IPS-20b (cell line): ENCODE results near the gene ICE2.

Source experiments
- H3K27ac ChIP-seq: one replicate; pipeline ENCODE4 v1.5.1; 2013; ENCODE audit warnings: low read length
- H3K27me3 ChIP-seq: 2 replicates; pipeline ENCODE4 v1.6.1; 2013; ENCODE audit warnings: mild to moderate bottlenecking, low read length, inconsistent platforms; ENCODE audit not compliant: insufficient read depth
- H3K36me3 ChIP-seq: 2 replicates; pipeline ENCODE4 v1.6.1; 2013; ENCODE audit warnings: low read depth, mild to moderate bottlenecking, inconsistent platforms, low read length, moderate library complexity; ENCODE audit not compliant: insufficient read depth
- H3K4me1 ChIP-seq: 2 replicates; pipeline ENCODE4 v1.6.1; 2013; ENCODE audit warnings: mild to moderate bottlenecking, control low read depth, inconsistent platforms, low read length, moderate library complexity; ENCODE audit not compliant: insufficient read depth
- H3K4me3 ChIP-seq: 2 replicates; pipeline ENCODE4 v1.5.1; 2013; ENCODE audit warnings: mild to moderate bottlenecking, low read length, inconsistent platforms
- H3K9ac ChIP-seq: 2 replicates; pipeline ENCODE4 v1.6.1; 2013; ENCODE audit warnings: low read depth, mild to moderate bottlenecking, inconsistent platforms, low read length, moderate library complexity
- H3K9me3 ChIP-seq: 2 replicates; pipeline ENCODE4 v1.6.1; 2013; ENCODE audit warnings: mild to moderate bottlenecking, low read depth, low read length, inconsistent platforms; ENCODE audit not compliant: insufficient read depth

The ICE2 gene

GRCh38 chr15:60485365-60486055 is 6.6 kb upstream of the ICE2 start:
- no peak overlapping the region for H3K9ac ChIP-seq

GRCh38 chr15:60483042-60483441 is 4.1 kb upstream of the ICE2 start:
- no peaks in the 10 kb centered on the region for H3K36me3 ChIP-seq
- H3K4me1 ChIP-seq: peaks cover 8% of the 10 kb centered on the region
- H3K9me3 ChIP-seq: no peaks in the 10 kb centered on the region
- H3K27me3 ChIP-seq: no peaks in the 10 kb centered on the region
- no peak overlapping the region for H3K9ac ChIP-seq
- no peak overlapping the region for H3K27ac ChIP-seq
- H3K4me3 ChIP-seq: no peak overlapping the region

More at GRCh38 chr15:60485365-60486055, 6.6 kb upstream of the ICE2 start:
- Histone ChIP-seq H3K4me1 (no peaks in the 10 kb centered on the region), H3K27me3 (no peaks in the 10 kb centered on the region), H3K4me3 (no peak overlapping the region), H3K9me3 (no peaks in the 10 kb centered on the region), H3K36me3 (no peaks in the 10 kb centered on the region), H3K27ac (no peak overlapping the region)

- no peak overlapping the region for H3K4me3 ChIP-seq
- H3K27ac ChIP-seq: no peak overlapping the region
- no peaks in the 10 kb centered on the region for H3K9me3 ChIP-seq
- no peaks in the 10 kb centered on the region for H3K27me3 ChIP-seq
- no peak overlapping the region for H3K9ac ChIP-seq
- H3K4me1 ChIP-seq: peaks cover 17% of the 10 kb centered on the region
- H3K36me3 ChIP-seq: peaks cover 10% of the 10 kb centered on the region; the same call in 1 of the 2 replicates
Observed at GRCh38 chr15:60480888-60481287, 1.9 kb upstream of the ICE2 start.

GRCh38 chr15:60480149-60480548 is 1.2 kb upstream of the ICE2 start:
- Histone ChIP-seq H3K27me3 (no peaks in the 10 kb centered on the region), H3K9ac (peak overlapping the region; percentile 97; the same call in 1 of the 2 replicates), H3K36me3 (peaks cover 17% of the 10 kb centered on the region; the same call in 1 of the 2 replicates), H3K9me3 (no peaks in the 10 kb centered on the region), H3K27ac (no peak overlapping the region), H3K4me3 (peak overlapping the region; percentile 80), H3K4me1 (peaks cover 17% of the 10 kb centered on the region)

- H3K9ac ChIP-seq: peak overlapping the region; percentile 97; the same call in 1 of the 2 replicates
- H3K27ac ChIP-seq: peak overlapping the region; percentile 79
- peaks cover 17% of the 10 kb centered on the region for H3K4me1 ChIP-seq
- no peaks in the 10 kb centered on the region for H3K9me3 ChIP-seq
- H3K36me3 ChIP-seq: peaks cover 23% of the 10 kb centered on the region
- H3K4me3 ChIP-seq: peak overlapping the region; percentile 80
- H3K27me3 ChIP-seq: no peaks in the 10 kb centered on the region
Observed at GRCh38 chr15:60479361-60480110, 594 bp upstream of the ICE2 start.

- no peaks in the 10 kb centered on the region for H3K9me3 ChIP-seq
- H3K27ac ChIP-seq: peak overlapping the region; percentile 54
- H3K4me3 ChIP-seq: peak overlapping the region; percentile 80
- peak overlapping the region; percentile 97 for H3K9ac ChIP-seq
- peaks cover 17% of the 10 kb centered on the region for H3K4me1 ChIP-seq
- peaks cover 38% of the 10 kb centered on the region for H3K36me3 ChIP-seq
- no peaks in the 10 kb centered on the region for H3K27me3 ChIP-seq
Observed at GRCh38 chr15:60477916-60478565, 901 bp downstream of the ICE2 start.

- H3K36me3 ChIP-seq: peaks cover 45% of the 10 kb centered on the region
Observed at GRCh38 chr15:60477164-60477563, 1.8 kb downstream of the ICE2 start.

GRCh38 chr15:60476713-60477112 is 2.2 kb downstream of the ICE2 start:
- H3K36me3 ChIP-seq: peaks cover 45% of the 10 kb centered on the region
- H3K27ac ChIP-seq: no peak overlapping the region
- H3K9ac ChIP-seq: no peak overlapping the region
- no peaks in the 10 kb centered on the region for H3K27me3 ChIP-seq
- H3K4me3 ChIP-seq: no peak overlapping the region
- peaks cover 17% of the 10 kb centered on the region for H3K4me1 ChIP-seq
- no peaks in the 10 kb centered on the region for H3K9me3 ChIP-seq

More at GRCh38 chr15:60477164-60477563, 1.8 kb downstream of the ICE2 start:
- no peak overlapping the region for H3K27ac ChIP-seq
- no peak overlapping the region for H3K9ac ChIP-seq
- H3K9me3 ChIP-seq: no peaks in the 10 kb centered on the region
- H3K4me1 ChIP-seq: peaks cover 17% of the 10 kb centered on the region
- no peak overlapping the region; the same call in 1 of the 2 replicates for H3K4me3 ChIP-seq
- no peaks in the 10 kb centered on the region for H3K27me3 ChIP-seq

- Histone ChIP-seq H3K9me3 (no peaks in the 10 kb centered on the region), H3K27me3 (no peaks in the 10 kb centered on the region), H3K4me3 (no peak overlapping the region), H3K9ac (no peak overlapping the region), H3K4me1 (peaks cover 9% of the 10 kb centered on the region; the same call in 1 of the 2 replicates), H3K36me3 (peaks cover 72% of the 10 kb centered on the region), H3K27ac (no peak overlapping the region)
Observed at GRCh38 chr15:60473135-60473534, 5.8 kb downstream of the ICE2 start.

GRCh38 chr15:60471314-60471713 is 7.6 kb downstream of the ICE2 start:
- Histone ChIP-seq H3K9me3 (no peaks in the 10 kb centered on the region), H3K4me1 (no peaks in the 10 kb centered on the region), H3K9ac (no peak overlapping the region), H3K27ac (no peak overlapping the region), H3K36me3 (peaks cover 84% of the 10 kb centered on the region), H3K4me3 (no peak overlapping the region), H3K27me3 (no peaks in the 10 kb centered on the region)

GRCh38 chr15:60469893-60470641 is 8.9 kb downstream of the ICE2 start:
- Histone ChIP-seq H3K27ac (no peak overlapping the region), H3K27me3 (no peaks in the 10 kb centered on the region), H3K36me3 (peaks cover 83% of the 10 kb centered on the region), H3K4me1 (no peaks in the 10 kb centered on the region), H3K9me3 (no peaks in the 10 kb centered on the region), H3K9ac (no peak overlapping the region), H3K4me3 (no peak overlapping the region)
